ENCODE results near the gene TFPI.

DNA sequence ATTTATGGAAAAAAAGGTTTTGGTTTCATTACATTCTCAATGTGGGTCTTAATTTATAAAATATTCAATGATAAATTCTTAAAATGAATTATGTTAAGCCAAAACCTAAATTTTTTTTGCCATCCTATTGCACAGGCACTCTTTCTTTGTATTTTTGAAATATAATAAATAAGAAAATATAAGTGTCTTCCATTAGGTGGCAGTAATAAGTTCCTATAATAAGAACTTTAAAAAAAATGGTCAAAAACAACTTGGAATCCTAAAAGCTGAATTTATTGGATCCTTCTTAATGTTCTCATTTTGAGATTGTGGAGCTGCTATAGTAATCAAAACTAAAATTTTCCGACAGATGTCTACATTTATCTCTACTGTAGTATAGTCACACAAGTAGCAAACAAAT is 111.9 kb downstream of the TFPI start:
- TF ChIP-seq, protein P1, sequence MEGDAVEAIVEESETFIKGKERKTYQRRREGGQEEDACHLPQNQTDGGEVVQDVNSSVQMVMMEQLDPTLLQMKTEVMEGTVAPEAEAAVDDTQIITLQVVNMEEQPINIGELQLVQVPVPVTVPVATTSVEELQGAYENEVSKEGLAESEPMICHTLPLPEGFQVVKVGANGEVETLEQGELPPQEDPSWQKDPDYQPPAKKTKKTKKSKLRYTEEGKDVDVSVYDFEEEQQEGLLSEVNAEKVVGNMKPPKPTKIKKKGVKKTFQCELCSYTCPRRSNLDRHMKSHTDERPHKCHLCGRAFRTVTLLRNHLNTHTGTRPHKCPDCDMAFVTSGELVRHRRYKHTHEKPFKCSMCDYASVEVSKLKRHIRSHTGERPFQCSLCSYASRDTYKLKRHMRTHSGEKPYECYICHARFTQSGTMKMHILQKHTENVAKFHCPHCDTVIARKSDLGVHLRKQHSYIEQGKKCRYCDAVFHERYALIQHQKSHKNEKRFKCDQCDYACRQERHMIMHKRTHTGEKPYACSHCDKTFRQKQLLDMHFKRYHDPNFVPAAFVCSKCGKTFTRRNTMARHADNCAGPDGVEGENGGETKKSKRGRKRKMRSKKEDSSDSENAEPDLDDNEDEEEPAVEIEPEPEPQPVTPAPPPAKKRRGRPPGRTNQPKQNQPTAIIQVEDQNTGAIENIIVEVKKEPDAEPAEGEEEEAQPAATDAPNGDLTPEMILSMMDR (IDR thresholded peaks at IDR 0.05; ENCODE audit: insufficient read depth, low read length, poor library complexity, severe bottlenecking) = peak; percentile 16
- no peak for TF ChIP-seq EZH2phosphoT487 (conservative IDR thresholded peaks at IDR 0.05; ENCODE audit: low read length)

All from SU-DHL-6 (cell line).